GM12865 (cell line): Measurements from ENCODE around the gene PTEN.

Experiments used
- DNase-seq: peaks from one replicate; pipeline ENCODE4 v3.0.0; 2010; ENCODE audit warnings: low read depth
- H3K4me3 ChIP-seq: 2 replicates; pipeline ENCODE4 v1.5.1; 2011; ENCODE audit warnings: mild to moderate bottlenecking, low read depth, low read length, control low read depth
- CTCF ChIP-seq: IDR thresholded peaks from 2 replicates; pipeline ENCODE4 v1.5.1; 2011; ENCODE audit warnings: low read length, control low read depth, low read depth, inconsistent platforms; ENCODE audit not compliant: insufficient read depth; ENCODE audit errors: missing control alignments

The PTEN gene

GRCh38 chr10:87931836-87932230 is 68.4 kb downstream of the PTEN start:
- no peak for TF ChIP-seq CTCF
- H3K4me3 ChIP-seq = no peak overlapping the region
- no peak for DNase-seq

GRCh38 chr10:87935290-87936141 is 72.1 kb downstream of the PTEN start:
- DNase-seq = no peak
- TF ChIP-seq CTCF = no peak

GRCh38 chr10:87940210-87940609 is 76.8 kb downstream of the PTEN start:
- no peak for TF ChIP-seq CTCF
- DNase-seq = no peak

More at GRCh38 chr10:87935290-87936141, 72.1 kb downstream of the PTEN start:
- H3K4me3 ChIP-seq = no peak overlapping the region

GRCh38 chr10:87942884-87943527 is 79.6 kb downstream of the PTEN start:
- H3K4me3 ChIP-seq = no peak overlapping the region
- no peak for TF ChIP-seq CTCF
- no peak for DNase-seq

More at GRCh38 chr10:87940210-87940609, 76.8 kb downstream of the PTEN start:
- no peak overlapping the region for H3K4me3 ChIP-seq

- DNase-seq = no peak
- TF ChIP-seq CTCF = no peak
- no peak overlapping the region for H3K4me3 ChIP-seq
Measured at GRCh38 chr10:87945984-87946383, 82.6 kb downstream of the PTEN start.

GRCh38 chr10:87952612-87953011 is 89.2 kb downstream of the PTEN start:
- no peak for TF ChIP-seq CTCF
- no peak for DNase-seq
- H3K4me3 ChIP-seq = no peak overlapping the region

GRCh38 chr10:87956055-87956454 is 92.6 kb downstream of the PTEN start:
- H3K4me3 ChIP-seq = no peak overlapping the region
- TF ChIP-seq CTCF = no peak
- DNase-seq = no peak
